HG02763 (cell line): ENCODE data around the gene CAGE1.
"Not testable (repeated sequence)": the region's sequence is repeated elsewhere in the genome, so short reads cannot be mapped to it uniquely, and the experiment has no call there.

Source experiments
- ATAC-seq: cut with Tn5 transposase; IDR thresholded peaks from one replicate; pipeline ENCODE4 v1.9.1; 2021; ENCODE audit warnings: mild to moderate bottlenecking, moderate library complexity; ENCODE audit not compliant: unreplicated experiment

The CAGE1 gene

GRCh38 chr6:7341271-7341670 is 48.3 kb downstream of the CAGE1 start:
- no peak for ATAC-seq

DNA sequence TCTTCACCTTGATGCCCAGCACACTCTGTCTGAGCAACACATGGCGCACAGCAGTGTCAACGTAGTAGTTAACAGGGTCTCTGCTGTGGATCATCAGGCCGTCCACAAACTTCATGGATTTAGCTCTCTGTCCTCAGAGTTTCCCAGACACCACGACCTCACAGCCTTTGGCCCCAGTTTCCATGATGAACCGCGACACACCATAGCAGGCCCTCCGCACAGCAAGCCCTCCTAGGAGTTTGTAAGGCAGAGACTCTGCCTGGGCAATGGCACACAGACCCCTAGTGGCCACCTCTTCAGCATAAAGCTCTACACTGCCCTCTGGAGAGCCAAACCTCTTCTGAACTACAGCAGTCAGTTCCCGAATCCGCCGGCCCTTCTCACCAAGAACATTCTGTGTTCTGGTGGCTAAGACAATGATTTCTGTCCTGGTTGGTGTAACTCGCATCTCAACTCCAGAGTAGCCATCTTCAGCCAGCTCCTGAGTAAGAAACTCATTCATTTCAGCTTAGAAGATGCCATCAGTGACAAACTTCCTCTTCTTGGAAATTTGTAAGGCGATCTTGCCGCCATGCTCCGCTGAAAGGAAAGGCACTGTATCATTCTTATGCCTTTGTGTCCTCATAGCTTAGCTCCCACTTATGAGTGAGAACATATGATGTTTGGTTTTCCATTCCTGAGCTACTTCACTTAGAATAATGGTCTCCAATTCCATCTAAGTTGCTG is 50.4 kb downstream of the CAGE1 start:
- not testable (repeated sequence) for ATAC-seq

DNA sequence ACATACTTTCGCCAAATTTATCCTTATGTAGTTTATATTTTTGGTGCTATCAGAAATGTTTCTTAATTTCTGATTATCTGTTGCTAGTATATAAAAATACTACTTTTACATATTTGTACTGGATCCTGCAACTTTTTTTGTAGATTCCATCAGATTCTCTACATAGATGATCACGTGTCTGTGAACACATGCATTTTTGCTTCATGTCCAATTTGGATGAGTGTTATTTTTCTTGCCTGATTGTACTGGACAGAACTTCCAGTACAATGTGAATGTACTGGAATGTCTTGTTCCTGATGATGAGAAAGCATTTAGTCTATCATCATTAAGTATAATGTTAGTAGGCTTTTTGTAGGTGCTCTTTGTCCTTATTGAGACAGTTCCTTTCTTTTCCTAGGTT is 51.5 kb downstream of the CAGE1 start:
- no peak for ATAC-seq

DNA sequence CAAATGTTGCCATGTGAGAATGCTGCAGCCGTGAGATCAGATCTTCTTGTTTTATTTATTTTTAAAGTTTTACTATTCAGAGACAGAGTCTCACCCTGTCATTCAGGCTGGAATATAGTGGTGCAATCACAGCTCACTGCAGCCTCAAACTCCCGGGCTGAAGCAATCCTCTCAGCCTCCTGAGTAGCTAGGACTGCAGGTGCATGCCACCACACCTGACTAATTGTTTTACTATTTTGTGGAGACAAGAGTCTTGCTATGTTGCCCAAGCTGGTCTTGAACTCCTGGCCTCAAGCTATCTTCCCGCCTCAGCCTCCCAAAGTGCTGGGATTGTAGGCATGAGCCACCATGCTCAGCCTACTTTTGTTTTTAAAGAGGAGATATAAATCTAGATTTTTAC is 54.0 kb downstream of the CAGE1 start:
- no peak for ATAC-seq

DNA sequence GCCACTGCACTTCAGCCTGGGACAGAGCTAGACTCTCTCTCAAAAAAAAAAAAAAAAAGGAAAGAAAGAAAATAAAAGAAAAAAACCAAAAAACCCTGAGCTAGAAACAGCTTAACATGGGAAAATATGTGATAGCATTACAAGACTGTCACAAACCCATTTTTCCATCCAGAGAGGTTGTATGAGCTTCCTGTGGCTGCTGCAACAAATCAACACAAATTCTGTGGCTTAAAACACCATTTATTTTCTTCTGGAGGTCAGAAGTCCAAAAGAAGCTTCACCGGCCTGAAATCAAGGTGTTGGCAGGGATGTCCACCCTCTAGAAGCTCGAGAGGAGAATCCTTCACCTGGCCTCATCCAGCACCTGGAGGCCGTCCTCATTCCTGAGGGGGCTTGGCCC is 54.9 kb downstream of the CAGE1 start:
- no peak for ATAC-seq

GRCh38 chr6:7332090-7332745 is 57.3 kb downstream of the CAGE1 start:
- no peak for ATAC-seq

DNA sequence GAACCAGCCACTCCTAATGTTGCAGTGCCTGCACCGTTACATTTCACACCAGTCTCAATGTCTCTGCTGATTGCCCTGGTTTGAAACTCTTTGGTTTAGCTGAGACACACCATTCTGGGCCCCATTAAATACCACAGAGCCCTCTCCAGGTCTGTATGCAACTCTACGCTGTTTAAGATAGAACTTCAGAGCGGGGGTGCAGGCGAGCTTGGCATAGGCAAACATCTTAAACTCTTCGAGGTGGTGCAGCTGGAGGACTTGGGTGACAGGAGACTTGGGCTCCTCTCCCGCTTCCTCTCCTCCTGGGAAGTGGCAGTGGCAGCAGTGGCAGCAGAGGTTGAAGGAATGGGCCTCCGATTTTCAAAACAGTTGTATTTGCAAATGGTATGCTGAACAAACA is 58.1 kb downstream of the CAGE1 start:
- ATAC-seq = no peak

DNA sequence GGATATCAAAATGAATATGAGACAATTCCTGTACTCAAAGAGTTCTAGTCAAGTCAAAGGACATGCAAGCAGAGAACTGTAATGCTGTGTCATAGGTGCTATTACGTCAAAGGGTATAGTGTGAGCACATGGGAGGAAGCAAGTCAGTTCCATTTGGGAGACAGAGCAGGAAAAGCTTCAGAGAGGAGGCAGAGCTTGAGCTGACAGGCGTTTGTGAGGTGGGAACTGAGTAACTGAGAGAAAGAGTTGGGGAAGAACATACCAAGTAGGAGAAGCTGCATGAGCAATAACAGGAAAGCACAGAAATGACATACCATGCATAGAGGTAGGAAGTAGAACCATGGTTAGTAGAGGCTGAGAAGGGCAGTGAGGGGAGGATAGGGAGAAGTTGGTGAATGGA is 61.3 kb downstream of the CAGE1 start:
- no peak for ATAC-seq

- ATAC-seq = no peak
Observed at GRCh38 chr6:7325750-7326149, 63.8 kb downstream of the CAGE1 start.

DNA sequence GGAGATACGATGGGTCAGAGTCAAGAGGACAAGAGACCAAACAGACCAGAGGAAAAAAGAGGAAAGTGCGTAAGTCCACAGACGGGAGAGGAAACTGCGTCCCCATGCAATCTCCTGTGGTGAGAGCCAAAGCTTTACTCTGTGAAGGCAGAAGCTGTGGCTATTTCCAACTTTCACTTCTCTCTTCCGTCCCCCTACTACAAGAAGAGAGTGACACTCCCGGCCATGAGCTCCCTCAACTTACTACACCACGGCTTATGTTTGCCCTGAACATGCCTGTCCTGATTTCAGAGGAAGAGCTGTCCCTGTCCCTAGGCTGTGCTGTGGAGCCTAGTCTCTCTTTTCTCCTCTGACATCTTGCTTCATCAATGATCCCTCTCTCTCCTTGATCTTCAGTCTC is 65.0 kb downstream of the CAGE1 start:
- ATAC-seq = no peak

DNA sequence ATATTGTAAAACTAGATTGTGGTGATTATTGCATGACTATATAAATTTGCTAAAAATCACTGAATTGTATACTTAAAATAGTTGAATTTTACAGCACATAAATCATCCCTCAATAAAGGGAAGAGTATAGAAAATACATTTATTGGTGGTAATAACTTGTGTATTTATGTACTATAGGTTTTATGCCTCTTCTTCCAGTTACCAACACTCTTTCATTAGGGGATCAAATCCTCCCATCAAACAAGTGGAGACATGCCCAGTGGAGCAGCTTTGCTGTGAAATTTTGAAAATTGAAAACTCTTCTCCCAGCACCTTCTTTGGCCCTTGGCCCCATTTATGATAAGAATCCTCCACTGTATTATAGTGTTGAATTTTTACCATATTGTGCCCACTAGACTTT is 66.5 kb downstream of the CAGE1 start:
- no peak for ATAC-seq

DNA sequence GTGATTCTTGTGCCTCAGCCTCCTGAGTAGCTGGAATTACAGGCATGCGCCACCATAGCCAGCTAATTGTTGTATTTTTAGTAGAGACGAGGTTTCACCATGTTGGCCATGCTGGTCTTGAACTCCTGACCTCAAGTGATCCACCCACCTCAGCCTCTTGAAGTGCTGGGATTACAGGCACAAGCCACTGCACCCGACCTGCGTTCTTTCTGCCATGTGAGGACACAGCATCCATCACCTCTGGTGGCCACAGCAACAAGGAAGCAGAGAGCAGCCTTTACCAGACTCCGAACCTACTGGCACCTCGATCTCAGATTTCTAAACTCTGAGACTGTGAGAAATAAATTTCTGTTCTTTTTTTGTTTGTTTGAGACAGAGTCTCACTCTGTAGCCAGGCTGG is 67.7 kb downstream of the CAGE1 start:
- ATAC-seq = not testable (repeated sequence)

DNA sequence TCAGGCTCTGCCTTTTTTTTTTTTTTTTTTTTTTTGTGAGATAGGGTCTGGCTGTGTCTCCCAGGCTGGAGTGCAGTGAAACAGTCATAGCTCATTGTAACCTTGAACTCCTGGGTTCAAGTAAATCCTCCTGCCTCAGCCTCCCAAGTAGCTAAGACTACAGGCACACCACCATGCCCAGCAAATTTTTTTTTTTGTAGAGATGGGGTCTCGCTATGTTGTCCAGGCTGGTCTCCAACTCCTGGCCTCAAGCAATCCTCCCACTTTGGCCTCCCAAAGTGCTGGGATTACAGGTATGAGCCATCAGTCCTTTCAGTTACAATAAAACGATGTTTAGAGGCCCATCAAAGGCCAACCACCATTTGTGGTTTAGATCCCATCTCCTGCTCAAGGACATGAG is 70.1 kb downstream of the CAGE1 start:
- not testable (repeated sequence) for ATAC-seq

DNA sequence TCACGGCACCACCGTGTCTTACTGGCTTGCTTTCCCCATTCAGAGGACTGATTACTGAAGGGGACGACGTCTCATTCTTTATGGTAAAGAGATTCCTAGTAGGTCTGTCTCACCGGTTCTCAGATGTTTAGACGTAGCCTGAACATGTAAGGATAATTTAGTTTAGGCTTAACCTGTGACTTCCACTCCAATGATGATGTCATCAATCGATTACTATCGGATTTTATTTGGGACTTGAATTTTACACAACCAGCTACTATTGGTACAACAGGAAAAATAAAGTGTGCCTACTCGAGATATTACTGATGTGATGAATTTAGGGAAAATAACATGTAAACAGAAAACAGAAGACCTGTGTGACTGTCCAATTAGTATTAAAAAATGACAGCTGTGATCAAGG is 72.0 kb downstream of the CAGE1 start:
- ATAC-seq = no peak

- ATAC-seq = no peak
Observed at GRCh38 chr6:7316658-7317533, 72.6 kb downstream of the CAGE1 start.

DNA sequence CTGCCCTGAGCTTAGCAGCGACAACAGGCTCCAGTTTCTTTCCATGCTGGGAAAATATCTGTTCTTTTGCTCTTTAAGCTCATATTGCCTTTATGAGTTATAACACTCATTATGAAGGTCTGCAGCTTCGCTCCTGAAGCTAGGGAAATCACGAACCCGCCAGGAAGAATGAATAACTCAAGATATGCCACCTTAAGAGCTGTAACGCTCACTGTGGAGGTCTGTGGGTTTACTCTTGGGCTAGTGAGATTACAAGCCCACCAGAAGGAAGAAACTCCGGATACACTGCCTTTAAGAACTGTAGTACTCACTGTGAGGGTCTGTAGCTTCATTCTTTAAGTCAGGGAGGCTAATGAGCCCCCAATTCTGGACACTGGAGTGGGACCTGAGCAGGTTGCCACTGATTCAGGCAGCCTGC is 73.6 kb downstream of the CAGE1 start:
- ATAC-seq = no peak

DNA sequence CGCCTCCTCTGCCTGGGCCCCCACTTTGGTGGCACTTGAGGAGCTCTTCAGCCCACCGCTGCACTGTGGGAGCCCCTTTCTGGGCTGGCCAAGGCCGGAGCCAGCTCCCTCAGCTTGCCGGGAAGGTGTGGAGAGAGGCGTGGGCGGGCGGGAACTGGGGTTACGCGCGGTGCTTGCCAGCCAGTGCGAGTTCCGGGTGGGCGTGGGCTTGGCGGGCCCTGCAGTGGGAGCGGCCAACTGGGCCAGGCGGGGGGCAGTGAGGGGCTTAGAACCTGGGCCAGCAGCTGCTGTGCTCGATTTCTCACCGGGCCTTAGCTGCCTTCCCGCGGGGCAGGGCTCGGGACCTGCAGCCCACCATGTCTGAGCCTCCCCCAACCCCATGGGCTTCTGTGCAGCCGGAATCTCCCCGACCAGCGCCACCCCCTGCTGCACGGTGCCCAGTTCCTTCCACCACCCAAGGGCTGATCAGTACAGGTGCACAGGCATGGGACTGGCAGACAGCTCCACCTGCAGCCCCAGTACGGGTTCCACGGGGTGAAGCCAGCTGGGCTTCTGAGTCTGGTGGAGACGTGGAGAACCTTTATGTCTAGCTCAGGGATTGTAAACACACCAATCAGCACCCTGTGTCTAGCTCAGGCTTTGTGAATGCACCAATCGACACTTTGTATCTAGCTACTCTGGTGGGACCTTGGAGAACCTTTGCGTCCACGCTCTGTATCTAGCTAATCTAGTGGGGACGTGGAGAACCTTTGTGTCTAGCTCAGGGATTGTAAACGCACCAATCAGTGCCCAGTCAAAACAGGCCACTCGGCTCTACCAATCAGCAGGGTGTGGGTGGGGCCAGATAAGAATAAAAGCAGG is 74.2 kb downstream of the CAGE1 start:
- ATAC-seq = not testable (repeated sequence)

GRCh38 chr6:7314414-7314813 is 75.1 kb downstream of the CAGE1 start:
- no peak for ATAC-seq

DNA sequence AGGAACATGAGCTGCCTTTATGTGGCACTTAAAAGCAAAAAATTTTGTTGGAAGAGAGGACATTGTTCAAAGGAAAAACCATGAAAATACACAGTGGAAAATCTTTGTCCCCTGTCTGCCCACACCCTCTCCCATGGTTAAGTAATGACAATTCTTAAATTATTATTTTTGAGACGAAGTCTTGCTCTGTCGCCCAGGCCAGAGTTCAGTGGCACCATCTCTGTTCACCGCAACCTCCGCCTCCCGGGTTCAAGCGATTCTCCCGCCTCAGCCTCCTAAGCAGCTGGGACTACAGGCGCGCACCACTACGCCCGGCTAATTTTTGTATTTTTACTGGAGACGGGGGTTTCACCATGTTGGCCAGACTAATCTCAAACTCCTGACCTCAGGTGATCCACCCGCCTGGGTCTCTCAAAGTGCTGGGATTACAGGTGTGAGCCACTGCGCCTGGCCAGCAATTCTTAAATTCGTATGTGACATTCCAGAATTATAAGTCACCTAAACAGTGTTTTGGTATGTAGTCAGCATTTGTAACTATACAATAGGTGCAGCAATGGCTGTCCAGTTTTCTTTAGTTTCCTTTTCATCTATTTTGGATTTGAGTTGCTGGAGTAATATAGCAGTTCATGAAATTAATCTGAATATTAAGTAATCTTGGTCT is 75.9 kb downstream of the CAGE1 start:
- no peak for ATAC-seq
